K562 (cell line): Measurements from ENCODE around the gene HSD17B10. TPM values are rescaled to one million over a fixed set of nuclear protein-coding genes. Genes with fewer than 3 reads are reported as not detected.

Source experiments
- DMBX1 ChIP-seq: fragments of 250-450 bp; sonication (Bioruptor Pico); IDR thresholded peaks from 2 replicates; pipeline ENCODE4 v1.8.0; 2022; ENCODE audit warnings: inconsistent platforms, mild to moderate bottlenecking, moderate library complexity, borderline replicate concordance
- FOXO4 ChIP-seq: fragments of 450-650 bp; formaldehyde crosslinking; IDR thresholded peaks from 2 replicates; pipeline ENCODE4 v1.4.0; 2020; ENCODE audit warnings: mild to moderate bottlenecking, moderate library complexity
- HIVEP1 ChIP-seq: fragments of 250-450 bp; sonication (Bioruptor Pico); IDR thresholded peaks from 2 replicates; pipeline ENCODE4 v1.4.0; 2020; ENCODE audit warnings: mild to moderate bottlenecking
- ID3 ChIP-seq, 2 experiments: fragments of 250-450 bp in 1 of 2; fragments of 450-650 bp in 1 of 2; sonication (Bioruptor Pico) in 1 of 2; IDR thresholded peaks; 2 replicates each; pipeline versions ENCODE4 v1.6.1 to v1.8.0; 2016 to 2021; ENCODE audit warnings: mild to moderate bottlenecking in 2 of 2, moderate library complexity in 2 of 2, missing compliant biosample characterization in 1 of 2, missing genetic modification characterization in 1 of 2
- MBD1 ChIP-seq: fragments of 250-450 bp; sonication (Bioruptor Pico); IDR thresholded peaks from 2 replicates; pipeline ENCODE4 v1.8.0; 2022; ENCODE audit warnings: inconsistent platforms
- POLR2AphosphoS2 ChIP-seq: IDR thresholded peaks from 2 replicates; pipeline ENCODE4 v1.6.1; 2012; ENCODE audit warnings: low read length, improper control_type of control experiment
- RB1 ChIP-seq: fragments of 450-650 bp; IDR thresholded peaks from 2 replicates; pipeline ENCODE4 v1.6.1; 2017; ENCODE audit warnings: low read depth, mild to moderate bottlenecking
- SETDB1 ChIP-seq: IDR thresholded peaks from one replicate; pipeline ENCODE4 v1.6.1; 2012; ENCODE audit warnings: low read length, control low read depth, inconsistent platforms
- TFAM ChIP-seq: fragments of 250-450 bp; sonication (Bioruptor Pico); conservative IDR thresholded peaks from 2 replicates; pipeline ENCODE4 v1.5.0; 2021; ENCODE audit warnings: mild to moderate bottlenecking, moderate library complexity
- ZNF121 ChIP-seq: sonication (generic); formaldehyde crosslinking; conservative IDR thresholded peaks from 2 replicates; pipeline ENCODE4 v1.8.0; 2022; ENCODE audit warnings: missing genetic modification reagents
- ZNF217 ChIP-seq: sonication (generic); formaldehyde crosslinking; IDR thresholded peaks from 2 replicates; pipeline ENCODE4 v1.8.0; 2022; ENCODE audit warnings: mild to moderate bottlenecking, missing genetic modification reagents
- ZNF431 ChIP-seq: sonication (generic); formaldehyde crosslinking; IDR thresholded peaks from 2 replicates; pipeline ENCODE4 v1.8.0; 2022; ENCODE audit warnings: mild to moderate bottlenecking, missing genetic modification reagents
- ZNF551 ChIP-seq: fragments of 250-450 bp; sonication (Bioruptor Pico); IDR thresholded peaks from 2 replicates; pipeline ENCODE4 v1.5.0; 2021; ENCODE audit warnings: mild to moderate bottlenecking, moderate library complexity
- ZNF609 ChIP-seq: sonication (generic); formaldehyde crosslinking; IDR thresholded peaks from 2 replicates; pipeline ENCODE4 v1.8.1; 2023; ENCODE audit warnings: missing genetic modification reagents, mild to moderate bottlenecking, borderline replicate concordance
- polyA plus RNA-seq, 8 experiments: library from polyadenylated mRNA; depleted of rRNA in 4 of 8; stranded (reverse) in 5 of 8; unstranded in 3 of 8; fragments of >200 nt; fragmentation: Nextera tagmentation in 2 of 8; fragmentation: Illumina TruSeq in 1 of 8; extraction: Ambion mirVana in 2 of 8; extraction: Trizol in 1 of 8; gene quantifications; 2 replicates each; pipeline versions ENCODE4 v1.2.1 to v1.2.3, GENCODE V29; 2011 to 2014; ENCODE audit warnings: inconsistent platforms in 1 of 8, missing spikeins in 1 of 8
- total RNA-seq, 7 experiments: library from RNA; depleted of rRNA in 6 of 7; stranded (reverse); fragments of >200 nt in 6 of 7; fragmentation: Illumina TruSeq in 2 of 7; extraction: Trizol in 2 of 7; gene quantifications; 2 replicates each; pipeline versions ENCODE4 v1.2.1 to v1.2.3, GENCODE V29; 2011 to 2021; ENCODE audit warnings: low replicate concordance in 1 of 7
- TF ChIP-seq, protein P1 (sequence below): sonication (generic); formaldehyde crosslinking; IDR thresholded peaks from 2 replicates; pipeline ENCODE4 v1.8.1; 2023; ENCODE audit warnings: mild to moderate bottlenecking, missing genetic modification reagents

HSD17B10 gene
- total and polyA plus RNA-seq, 9 of the 15 experiments (the other 6 are each of a cell fraction or from before 2014, with no cell fraction given), result 45.3 to 221 (median 186) TPM

DNA sequence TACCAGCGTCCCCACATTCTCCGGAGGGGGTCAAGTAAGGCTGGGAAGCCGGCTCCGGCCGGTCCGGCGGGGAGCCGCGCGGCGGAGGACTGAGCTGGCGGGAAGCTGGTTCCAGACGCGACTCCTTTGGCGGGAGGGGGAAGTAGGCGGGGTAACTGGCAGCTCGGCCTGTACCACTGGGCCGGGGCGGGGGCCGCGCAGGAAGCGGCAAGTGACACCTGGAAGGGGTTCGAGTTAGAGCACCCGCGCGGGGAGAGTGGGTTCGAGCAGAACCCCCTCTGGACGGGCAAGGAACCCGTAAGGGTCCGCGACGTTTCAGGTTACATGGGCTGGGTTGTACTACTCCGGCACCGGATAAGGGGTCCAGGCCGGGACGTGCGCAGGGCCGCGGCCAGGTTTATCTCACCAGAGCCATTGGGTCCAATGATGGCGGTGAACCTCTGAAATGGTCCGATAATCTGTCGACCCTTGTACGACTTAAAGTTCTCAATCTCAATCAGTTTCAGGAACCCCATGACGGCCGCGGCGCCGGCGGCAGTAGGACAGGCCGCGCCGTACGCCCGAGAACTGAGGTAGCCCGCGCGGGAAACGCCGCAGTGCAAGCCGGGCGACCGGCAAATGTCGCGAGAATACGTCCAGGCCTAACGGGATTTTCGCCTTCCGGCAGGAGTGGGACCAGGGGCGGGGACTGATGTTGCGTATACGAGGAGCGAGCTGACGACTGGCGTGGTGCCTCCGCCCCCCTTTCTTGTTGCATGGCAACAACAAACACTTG is 11.9 kb downstream of the HSD17B10 start, which contains the start of gene SMC1A (continued):
- no peak for TF ChIP-seq MBD1 (CRISPR knock-in tag)
- no peak for TF ChIP-seq ZNF217
- no peak for TF ChIP-seq ZNF551 (CRISPR knock-in tag)
- peak; percentile 27; the same call in 1 of the 2 replicates for TF ChIP-seq DMBX1
- peak; percentile 95 for TF ChIP-seq RB1
- no peak for TF ChIP-seq TFAM (CRISPR knock-in tag)
- peak; percentile 50; the same call in 1 of the 2 replicates for TF ChIP-seq POLR2AphosphoS2
- TF ChIP-seq ID3 (CRISPR knock-in tag; IDR thresholded peaks at IDR 0.05), result no peak
- 0 out of 2 replicates have a peak, but pooled peaks have one; percentile 29 for TF ChIP-seq ID3 (tag; IDR thresholded peaks at IDR 0.05)
- TF ChIP-seq, protein P1, sequence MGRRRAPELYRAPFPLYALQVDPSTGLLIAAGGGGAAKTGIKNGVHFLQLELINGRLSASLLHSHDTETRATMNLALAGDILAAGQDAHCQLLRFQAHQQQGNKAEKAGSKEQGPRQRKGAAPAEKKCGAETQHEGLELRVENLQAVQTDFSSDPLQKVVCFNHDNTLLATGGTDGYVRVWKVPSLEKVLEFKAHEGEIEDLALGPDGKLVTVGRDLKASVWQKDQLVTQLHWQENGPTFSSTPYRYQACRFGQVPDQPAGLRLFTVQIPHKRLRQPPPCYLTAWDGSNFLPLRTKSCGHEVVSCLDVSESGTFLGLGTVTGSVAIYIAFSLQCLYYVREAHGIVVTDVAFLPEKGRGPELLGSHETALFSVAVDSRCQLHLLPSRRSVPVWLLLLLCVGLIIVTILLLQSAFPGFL (CRISPR knock-in tag), result no peak
- TF ChIP-seq HIVEP1 (CRISPR knock-in tag), result no peak
- no peak for TF ChIP-seq ZNF121 (CRISPR knock-in tag)
- no peak for TF ChIP-seq SETDB1
- TF ChIP-seq FOXO4, result no peak
- no peak for TF ChIP-seq ZNF609 (CRISPR knock-in tag)
- TF ChIP-seq ZNF431 (CRISPR knock-in tag), result no peak
